Testis (tissue), 3 donors: ENCODE measurements around the gene GOLGA6C. TPM values are rescaled to one million over a fixed set of nuclear protein-coding genes. Genes with fewer than 3 reads are reported as not detected.

ENCODE experiments used
- DNase-seq: peaks from one replicate; pipeline ENCODE4 v3.0.0-alpha.2; 2019
- H3K27ac ChIP-seq, 2 donors: fragments of 200-600 bp; sonication (generic); one replicate each; pipeline ENCODE4 v1.5.1; 2019
- H3K27me3 ChIP-seq: fragments of 200-600 bp; sonication (generic); one replicate; pipeline ENCODE4 v1.5.1; 2019
- H3K36me3 ChIP-seq: fragments of 200-600 bp; sonication (generic); one replicate; pipeline ENCODE4 v1.5.1; 2017; ENCODE audit warnings: low read depth; ENCODE audit errors: missing control alignments
- H3K4me1 ChIP-seq: fragments of 200-600 bp; sonication (generic); one replicate; pipeline ENCODE4 v1.5.1; 2019
- H3K4me3 ChIP-seq, 2 donors: fragments of 200-600 bp; sonication (generic); one replicate each; pipeline ENCODE4 v1.5.1; 2017 to 2019
- H3K9me3 ChIP-seq: fragments of 200-600 bp; sonication (generic); one replicate; pipeline ENCODE4 v1.5.1; 2017
- POLR2A ChIP-seq: fragments of 450-650 bp; IDR thresholded peaks from one replicate; pipeline ENCODE4 v1.6.1; 2017; ENCODE audit warnings: antibody characterized with exemption, mild to moderate bottlenecking, moderate library complexity
- WGBS, 2 donors: methylation state at CpG; one replicate each; pipeline ENCODE4 v1.1.5; 2018; 5-methylcytosine and 5-hydroxymethylcytosine counted together
- intact Hi-C: fragments of 100-400 bp; cut with DNase I; formaldehyde crosslinking; loops from one replicate; pipeline ENCODE4 v1.15.1; 2023; ENCODE audit warnings: low total_unique reads
- polyA plus RNA-seq: library from polyadenylated mRNA; stranded (reverse); fragments of 350-450 nt; fragmentation: Illumina TruSeq; extraction: RNeasy Lipid Tissue Mini Kit (QIAGEN cat#74804); gene quantifications from one replicate; pipeline ENCODE4 v1.2.3, GENCODE V29; 2014; ENCODE audit warnings: low read depth, low replicate concordance; ENCODE audit not compliant: insufficient read depth
- total RNA-seq, 2 donors: library from RNA; depleted of rRNA; stranded (reverse); fragments of >200 nt; gene quantifications; one replicate each; pipeline ENCODE4 v1.2.3, GENCODE V29; 2016
- TF ChIP-seq, protein P1 (sequence below), 3 experiments: fragments of 450-650 bp in 2 of 3; fragments of 200-600 bp in 1 of 3; sonication (generic) in 1 of 3; IDR thresholded peaks; one replicate each; pipeline ENCODE4 v1.5.1; 2016 to 2019; ENCODE audit warnings: antibody characterized with exemption in 3 of 3, mild to moderate bottlenecking in 2 of 3, moderate library complexity in 1 of 3

The GOLGA6C gene
- total and polyA plus RNA-seq, 3 donors from 2014 or later = 9.1 to 16.1 (median 15.1) TPM

DNA sequence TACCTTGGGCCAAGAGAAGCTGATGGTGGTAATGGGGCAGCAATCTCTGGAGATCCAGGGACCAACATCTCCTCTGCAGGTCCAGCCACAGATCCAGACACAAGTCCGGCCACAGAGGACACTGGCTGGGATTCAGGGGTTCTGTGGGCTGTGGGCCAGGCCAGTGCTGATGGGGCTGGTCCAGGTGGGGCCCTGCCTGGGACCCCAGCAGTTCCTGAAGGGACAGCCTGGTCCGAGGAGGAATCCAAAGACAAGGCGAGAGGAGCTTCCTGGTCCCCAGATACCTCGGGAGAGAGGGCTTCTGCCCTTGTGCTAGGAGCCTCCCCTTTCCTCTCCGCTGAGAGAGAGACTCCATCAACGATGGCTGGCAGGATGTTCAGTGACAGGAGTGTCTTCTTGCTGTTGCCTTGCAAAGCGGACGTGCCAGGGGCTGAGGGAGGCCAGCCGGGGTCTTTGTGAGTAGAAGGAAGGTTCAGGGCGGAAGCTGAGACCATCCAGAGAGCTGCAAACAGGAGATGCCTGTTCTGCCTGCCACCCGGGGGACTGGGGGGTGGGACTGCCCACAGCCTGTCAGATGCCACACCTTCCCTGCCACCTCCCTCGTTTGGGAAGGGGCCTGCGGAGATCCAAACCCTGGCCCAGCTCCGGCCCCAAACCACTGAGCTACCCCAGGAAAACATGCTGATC lies 24.5 kb upstream of the GOLGA6C start:
- no peak for TF ChIP-seq POLR2A
- TF ChIP-seq, protein P1, sequence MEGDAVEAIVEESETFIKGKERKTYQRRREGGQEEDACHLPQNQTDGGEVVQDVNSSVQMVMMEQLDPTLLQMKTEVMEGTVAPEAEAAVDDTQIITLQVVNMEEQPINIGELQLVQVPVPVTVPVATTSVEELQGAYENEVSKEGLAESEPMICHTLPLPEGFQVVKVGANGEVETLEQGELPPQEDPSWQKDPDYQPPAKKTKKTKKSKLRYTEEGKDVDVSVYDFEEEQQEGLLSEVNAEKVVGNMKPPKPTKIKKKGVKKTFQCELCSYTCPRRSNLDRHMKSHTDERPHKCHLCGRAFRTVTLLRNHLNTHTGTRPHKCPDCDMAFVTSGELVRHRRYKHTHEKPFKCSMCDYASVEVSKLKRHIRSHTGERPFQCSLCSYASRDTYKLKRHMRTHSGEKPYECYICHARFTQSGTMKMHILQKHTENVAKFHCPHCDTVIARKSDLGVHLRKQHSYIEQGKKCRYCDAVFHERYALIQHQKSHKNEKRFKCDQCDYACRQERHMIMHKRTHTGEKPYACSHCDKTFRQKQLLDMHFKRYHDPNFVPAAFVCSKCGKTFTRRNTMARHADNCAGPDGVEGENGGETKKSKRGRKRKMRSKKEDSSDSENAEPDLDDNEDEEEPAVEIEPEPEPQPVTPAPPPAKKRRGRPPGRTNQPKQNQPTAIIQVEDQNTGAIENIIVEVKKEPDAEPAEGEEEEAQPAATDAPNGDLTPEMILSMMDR (IDR thresholded peaks at IDR 0.05) = no peak
- Histone ChIP-seq H3K4me3 (no peak overlapping the region), H3K27ac (no peak overlapping the region), H3K36me3 (no peaks in the 10 kb centered on the region), H3K27me3 (no peaks in the 10 kb centered on the region), H3K9me3 (no peaks in the 10 kb centered on the region), H3K4me1 (no peaks in the 10 kb centered on the region)
- no peak for DNase-seq
- intact Hi-C loops = no loop called here
- 75 to 76% methylated on average over 6 to 14 of the region's 14 CpGs for WGBS, 2 donors

DNA sequence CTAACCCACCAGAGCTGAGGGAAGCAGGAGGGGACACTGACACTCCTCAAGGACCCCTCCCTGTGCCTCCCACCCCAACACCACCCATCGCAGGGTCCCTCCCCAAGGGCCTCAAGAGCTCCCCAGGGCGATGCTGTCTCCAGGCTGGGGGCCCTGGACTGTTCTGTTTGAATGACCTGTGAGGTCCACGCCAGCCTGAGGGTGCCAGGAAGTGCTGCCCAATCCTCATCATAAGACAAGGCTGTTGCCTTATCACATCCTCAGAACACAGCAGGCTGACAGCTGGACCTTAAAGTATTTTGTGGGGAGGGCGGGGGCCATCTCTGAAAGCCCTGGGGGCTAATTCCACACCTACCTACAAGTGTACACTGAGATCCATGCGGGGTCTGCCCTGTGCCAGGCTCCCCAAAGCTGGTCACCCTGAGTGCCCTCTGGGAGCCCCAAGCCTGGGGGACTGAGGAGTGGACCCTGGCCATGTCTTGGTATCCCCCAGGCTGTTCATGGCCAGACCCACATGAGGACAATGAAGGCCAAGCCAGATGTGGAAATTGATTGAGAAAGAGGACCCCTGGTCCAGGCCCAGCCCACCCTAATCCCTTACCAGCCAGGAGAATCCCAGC lies 23.8 kb upstream of the GOLGA6C start:
- no peaks in the 10 kb centered on the region for H3K4me1 ChIP-seq
- H3K27me3 ChIP-seq = no peaks in the 10 kb centered on the region
- H3K27ac ChIP-seq = no peak overlapping the region
- H3K9me3 ChIP-seq = no peaks in the 10 kb centered on the region
- TF ChIP-seq POLR2A = no peak
- TF ChIP-seq, protein P1 (IDR thresholded peaks at IDR 0.05) = no peak
- intact Hi-C loops = no loop called here
- WGBS, 2 donors = 70 to 92% methylated on average over 3 to 5 of the region's 5 CpGs
- H3K4me3 ChIP-seq = no peak overlapping the region
- no peaks in the 10 kb centered on the region for H3K36me3 ChIP-seq
- DNase-seq = no peak

DNA sequence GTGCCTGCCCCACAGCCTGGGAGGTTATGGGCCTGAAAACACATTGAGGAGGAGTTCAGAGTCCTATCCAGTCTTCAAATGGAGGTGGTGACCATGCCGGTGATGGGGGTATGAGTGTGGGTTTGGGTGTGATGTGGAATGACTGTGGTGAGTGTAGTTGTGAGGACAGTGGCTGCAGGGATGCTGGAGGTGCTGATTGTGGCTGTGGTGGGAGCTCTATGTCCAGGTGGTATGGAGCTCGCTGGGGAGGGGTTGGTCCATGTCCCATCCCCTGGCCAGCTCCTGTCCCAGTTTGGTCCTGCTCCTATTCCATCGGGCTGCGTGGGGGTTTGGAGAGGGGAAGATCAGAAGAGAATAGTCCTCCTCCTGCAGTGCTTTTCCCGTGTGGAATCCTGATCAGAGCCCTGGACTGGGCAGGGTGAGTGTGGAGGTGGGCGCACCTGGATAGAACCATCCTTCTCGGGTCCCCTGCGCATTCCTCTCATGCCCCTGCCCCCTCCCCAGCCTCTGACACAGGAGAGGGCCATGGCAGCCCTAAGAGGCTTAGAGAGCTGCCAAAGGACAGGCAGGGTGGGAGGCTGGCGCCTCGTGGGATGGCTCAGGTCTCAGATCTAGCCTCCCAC lies 23.0 kb upstream of the GOLGA6C start:
- TF ChIP-seq POLR2A = no peak
- TF ChIP-seq, protein P1 (IDR thresholded peaks at IDR 0.05) = no peak
- no peak for DNase-seq
- Histone ChIP-seq H3K27ac (no peak overlapping the region), H3K36me3 (no peaks in the 10 kb centered on the region), H3K4me3 (no peak overlapping the region), H3K9me3 (no peaks in the 10 kb centered on the region), H3K4me1 (no peaks in the 10 kb centered on the region), H3K27me3 (no peaks in the 10 kb centered on the region)
- intact Hi-C loops = no loop called here
- 77 to 86% methylated on average over 5 to 10 of the region's 10 CpGs for WGBS, 2 donors

DNA sequence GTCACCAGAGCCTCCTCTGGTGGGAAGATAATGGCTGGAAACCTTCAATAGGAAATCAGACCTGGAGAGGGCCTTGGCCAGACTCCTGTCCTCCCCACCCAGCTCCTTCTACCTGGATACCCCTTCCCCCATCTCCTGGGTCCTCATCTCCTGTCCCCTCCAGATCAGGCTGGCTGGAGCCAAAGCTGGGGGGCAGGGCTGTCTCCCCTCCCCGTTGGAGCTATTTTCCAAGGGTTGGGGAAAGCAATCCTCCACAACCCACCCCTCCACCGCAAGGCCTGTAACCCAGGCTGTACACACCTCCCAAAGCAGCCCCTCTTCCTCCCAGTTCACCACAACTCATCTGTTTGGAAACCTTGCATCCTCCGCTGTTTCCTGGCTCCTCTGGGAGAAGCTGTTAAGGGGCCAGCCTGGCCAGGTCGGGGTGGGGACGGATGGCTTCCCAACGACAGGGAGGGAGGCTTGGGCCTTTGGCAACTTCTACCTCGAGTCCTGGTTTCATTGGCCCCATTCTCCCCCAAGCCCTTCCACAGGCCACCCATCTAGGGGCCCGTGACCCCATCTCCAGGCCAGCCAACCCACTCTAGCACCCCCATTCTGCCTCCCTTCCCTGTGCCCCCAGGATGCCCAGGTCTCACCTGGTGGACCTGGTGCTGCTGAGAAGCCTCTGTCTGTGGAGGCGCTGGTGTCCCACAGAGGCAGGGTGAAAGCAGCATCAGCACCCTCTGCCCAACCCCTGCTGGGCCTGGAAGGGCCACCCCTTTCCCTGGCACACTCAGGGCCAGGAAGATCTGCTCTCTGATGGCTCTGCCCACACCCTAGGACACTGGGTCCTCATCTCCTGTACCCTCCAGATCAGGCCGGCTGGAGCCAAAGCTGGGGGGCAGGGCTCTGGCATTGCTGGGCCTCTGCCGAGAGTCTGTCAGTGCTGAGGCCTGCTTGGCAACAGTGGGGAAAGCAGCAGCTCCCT lies 22.1 kb upstream of the GOLGA6C start:
- Histone ChIP-seq H3K4me1 (no peaks in the 10 kb centered on the region), H3K27me3 (no peaks in the 10 kb centered on the region), H3K36me3 (no peaks in the 10 kb centered on the region), H3K4me3 (no peak overlapping the region), H3K9me3 (no peaks in the 10 kb centered on the region), H3K27ac (no peak overlapping the region)
- DNase-seq = no peak
- WGBS, 2 donors = 92 to 93% methylated on average over 11 of the region's 11 CpGs
- intact Hi-C loops = no loop called here
- TF ChIP-seq, protein P1 (IDR thresholded peaks at IDR 0.05) = no peak
- TF ChIP-seq POLR2A = no peak
